Colonic mucosa (tissue), 4 donors: ENCODE measurements around the gene HBP1. TPM values are rescaled to one million over a fixed set of nuclear protein-coding genes. Genes with fewer than 3 reads are reported as not detected.

ENCODE experiments used
- DNase-seq: peaks from one replicate; pipeline ENCODE4 v3.0.0-alpha.2; 2020
- H3K27ac ChIP-seq: fragments of 200-600 bp; one replicate; pipeline ENCODE4 v1.8.0; 2021
- H3K27me3 ChIP-seq: fragments of 200-600 bp; one replicate; pipeline ENCODE4 v1.8.0; 2021
- H3K36me3 ChIP-seq: fragments of 200-600 bp; one replicate; pipeline ENCODE4 v1.8.0; 2021
- H3K4me1 ChIP-seq: fragments of 200-600 bp; one replicate; pipeline ENCODE4 v1.8.0; 2021; ENCODE audit warnings: mild to moderate bottlenecking
- H3K4me3 ChIP-seq: fragments of 200-600 bp; one replicate; pipeline ENCODE4 v1.8.0; 2021
- H3K9ac ChIP-seq, 2 donors: one replicate each; pipeline ENCODE4 v1.7.0; 2013; ENCODE audit warnings: control low read depth in 2 of 2, low read depth in 2 of 2, low read length in 2 of 2
- H3K9me3 ChIP-seq: fragments of 200-600 bp; one replicate; pipeline ENCODE4 v1.8.0; 2021
- CTCF ChIP-seq: fragments of 200-600 bp; IDR thresholded peaks from one replicate; pipeline ENCODE4 v1.8.0; 2022; ENCODE audit warnings: antibody characterized with exemption, mild to moderate bottlenecking
- intact Hi-C: fragments of 100-400 bp; cut with DNase I; formaldehyde crosslinking; loops from one replicate; pipeline ENCODE4 v1.14.1; 2022
- total RNA-seq, 2 donors: library from RNA; stranded (reverse); fragmentation: NEBNext Ultra II Directional in 1 of 2; extraction: Animal tissue kit (Norgen Biotek cat#: 25700) in 1 of 2; gene quantifications; one replicate each; pipeline ENCODE4 v1.2.1, GENCODE V29; 2021
- donor health status: healthy.
- donor health status: DM: no; HTN: no; CAD: no.
- donor health status: DM: no; HTN: no; CAD: no.

HBP1 gene
- total RNA-seq, 2 donors from 2014 or later = 25.1 to 78.7 TPM

DNA sequence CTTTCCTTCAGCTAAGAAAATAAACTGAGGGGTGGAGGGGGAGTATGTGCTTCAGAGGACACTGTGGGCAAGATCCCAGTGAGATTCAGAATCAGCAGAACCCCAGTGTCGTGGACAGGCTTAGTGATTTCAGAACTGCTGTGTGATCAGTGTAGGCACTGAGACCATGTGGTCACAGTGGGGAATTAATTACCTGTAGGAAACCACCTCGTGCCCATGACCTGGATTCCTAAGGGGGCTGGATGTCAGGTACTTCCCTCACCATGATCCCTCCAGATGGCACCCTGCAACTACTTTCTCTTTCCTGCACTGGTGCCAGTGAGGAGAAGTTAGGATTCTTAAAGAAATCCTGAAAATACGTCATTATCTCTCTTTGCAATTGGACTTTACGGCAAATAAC, 64.4 kb downstream of the HBP1 start:
- no peak overlapping the region for H3K27ac ChIP-seq
- no peak for DNase-seq
- no peaks in the 10 kb centered on the region for H3K36me3 ChIP-seq
- H3K9ac ChIP-seq = no peak overlapping the region
- H3K9me3 ChIP-seq = no peaks in the 10 kb centered on the region
- no peak for TF ChIP-seq CTCF
- no peaks in the 10 kb centered on the region for H3K27me3 ChIP-seq
- H3K4me1 ChIP-seq = no peaks in the 10 kb centered on the region
- intact Hi-C loops = no loop called here
- no peak overlapping the region for H3K4me3 ChIP-seq

GRCh38 chr7:107233981-107234380, 65.2 kb downstream of the HBP1 start:
- intact Hi-C loops = no loop called here
- no peak overlapping the region for H3K9ac ChIP-seq
- no peaks in the 10 kb centered on the region for H3K9me3 ChIP-seq
- no peak overlapping the region for H3K4me3 ChIP-seq
- H3K4me1 ChIP-seq = no peaks in the 10 kb centered on the region
- no peak overlapping the region for H3K27ac ChIP-seq
- no peak for TF ChIP-seq CTCF
- DNase-seq = no peak
- no peaks in the 10 kb centered on the region for H3K27me3 ChIP-seq
- H3K36me3 ChIP-seq = no peaks in the 10 kb centered on the region

DNA sequence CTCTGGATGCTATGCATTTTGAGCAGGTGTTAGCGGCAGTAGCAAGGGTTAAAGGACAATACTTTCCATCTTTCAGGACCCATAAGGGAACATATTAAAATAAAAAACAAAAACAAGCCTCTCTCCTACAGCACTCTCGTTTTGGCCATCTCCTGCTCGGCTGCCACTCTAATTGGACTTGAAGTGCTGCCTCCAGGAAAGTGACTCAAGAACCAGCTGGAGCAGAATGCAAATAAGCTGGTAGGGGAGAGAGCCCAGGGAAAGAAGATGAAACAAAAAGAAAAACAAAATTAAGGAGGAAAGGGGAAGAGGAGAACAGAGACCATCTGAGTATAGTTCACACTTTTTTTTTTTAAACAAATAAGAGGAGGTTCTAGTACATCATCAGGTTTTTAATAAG, 65.6 kb downstream of the HBP1 start:
- TF ChIP-seq CTCF = no peak
- DNase-seq = no peak
- H3K27me3 ChIP-seq = no peaks in the 10 kb centered on the region
- no peaks in the 10 kb centered on the region for H3K9me3 ChIP-seq
- no peak overlapping the region for H3K27ac ChIP-seq
- H3K4me1 ChIP-seq = no peaks in the 10 kb centered on the region
- H3K4me3 ChIP-seq = no peak overlapping the region
- H3K9ac ChIP-seq = no peak overlapping the region
- intact Hi-C loops = no loop called here
- H3K36me3 ChIP-seq = no peaks in the 10 kb centered on the region

DNA sequence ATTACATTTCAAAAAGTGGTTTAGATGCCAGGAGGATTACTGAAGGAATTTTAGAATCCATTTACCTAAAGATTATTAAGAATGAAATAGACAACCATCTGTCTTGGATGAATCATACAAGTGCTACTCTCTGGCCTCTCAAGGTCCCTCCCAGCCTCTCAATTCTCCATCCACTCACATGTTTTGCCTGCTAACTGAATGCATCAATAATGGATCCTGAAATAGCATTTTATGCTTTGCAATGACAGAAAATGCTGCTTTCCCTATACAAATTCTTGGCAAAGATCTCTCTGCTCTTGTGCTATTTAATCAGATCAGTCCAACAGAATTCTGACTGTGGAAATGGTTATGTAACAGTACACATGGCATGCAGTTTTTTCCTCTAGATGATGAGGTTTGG, 68.1 kb downstream of the HBP1 start:
- no peak for TF ChIP-seq CTCF
- H3K4me1 ChIP-seq = no peaks in the 10 kb centered on the region
- H3K4me3 ChIP-seq = no peak overlapping the region
- H3K27ac ChIP-seq = no peak overlapping the region
- intact Hi-C loops = no loop called here
- no peak for DNase-seq
- no peaks in the 10 kb centered on the region for H3K36me3 ChIP-seq
- H3K9me3 ChIP-seq = no peaks in the 10 kb centered on the region
- H3K27me3 ChIP-seq = no peaks in the 10 kb centered on the region
- no peak overlapping the region for H3K9ac ChIP-seq

DNA sequence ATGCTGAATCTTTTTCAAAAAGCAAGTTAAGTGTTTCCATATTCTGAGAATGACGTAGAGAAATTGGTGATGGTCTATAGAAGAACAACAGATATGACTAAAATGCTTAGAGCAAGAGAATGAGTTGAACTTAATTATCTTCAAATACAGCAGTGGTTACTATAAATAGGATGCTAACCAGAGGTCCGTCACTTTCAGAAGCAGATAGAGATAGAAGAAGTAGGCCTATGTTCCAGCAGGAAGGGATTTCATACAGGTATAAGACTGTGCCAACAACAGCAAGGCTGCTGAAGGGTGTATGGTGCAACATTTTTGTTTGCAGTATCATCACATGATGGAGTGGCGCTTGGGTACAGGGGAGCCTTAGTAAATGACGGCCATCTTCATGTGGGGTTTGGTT, 68.6 kb downstream of the HBP1 start:
- Histone ChIP-seq H3K9me3 (no peaks in the 10 kb centered on the region), H3K27ac (no peak overlapping the region), H3K27me3 (no peaks in the 10 kb centered on the region), H3K36me3 (no peaks in the 10 kb centered on the region), H3K4me3 (no peak overlapping the region), H3K4me1 (no peaks in the 10 kb centered on the region), H3K9ac (no peak overlapping the region)
- intact Hi-C loops = no loop called here
- no peak for TF ChIP-seq CTCF
- DNase-seq = no peak

- Histone ChIP-seq H3K27ac (no peak overlapping the region), H3K4me1 (no peaks in the 10 kb centered on the region), H3K9me3 (no peaks in the 10 kb centered on the region), H3K27me3 (no peaks in the 10 kb centered on the region), H3K9ac (no peak overlapping the region), H3K4me3 (no peak overlapping the region), H3K36me3 (no peaks in the 10 kb centered on the region)
- DNase-seq = no peak
- no peak for TF ChIP-seq CTCF
- intact Hi-C loops = no loop called here
These were observed 73.5 kb downstream of the HBP1 start for GRCh38 chr7:107242267-107242666.
